Left lung (tissue), 10 donors: ENCODE measurements around the gene GRHL3. TPM values are rescaled to one million over a fixed set of nuclear protein-coding genes. Genes with fewer than 3 reads are reported as not detected.

Source experiments
- ATAC-seq: fragments of 200-7000 bp; cut with Tn5 transposase; one replicate; pipeline ENCODE4 v1.9.1; 2020; ENCODE audit warnings: moderate library complexity
- DNase-seq, 4 donors: peaks; one replicate each; pipeline ENCODE4 v3.0.0-alpha.2; 2013 to 2020
- H3K27ac ChIP-seq, 2 donors: fragments of 200-600 bp; sonication (generic) in 1 of 2; one replicate each; pipeline versions ENCODE4 v1.5.0 to v1.8.0; 2020 to 2021
- H3K27me3 ChIP-seq, 2 donors: fragments of 200-600 bp; sonication (generic) in 1 of 2; one replicate each; pipeline versions ENCODE4 v1.5.0 to v1.8.0; 2020 to 2021
- H3K36me3 ChIP-seq, 2 donors: fragments of 200-600 bp; sonication (generic) in 1 of 2; one replicate each; pipeline versions ENCODE4 v1.5.0 to v1.8.0; 2020 to 2021
- H3K4me1 ChIP-seq, 2 donors: fragments of 200-600 bp; one replicate each; pipeline ENCODE4 v1.8.0; 2021
- H3K4me3 ChIP-seq, 2 donors: fragments of 200-600 bp; sonication (generic) in 1 of 2; one replicate each; pipeline versions ENCODE4 v1.5.0 to v1.8.0; 2020 to 2021; ENCODE audit warnings: mild to moderate bottlenecking in 1 of 2
- H3K9me3 ChIP-seq, 2 donors: fragments of 200-600 bp; sonication (generic) in 1 of 2; one replicate each; pipeline versions ENCODE4 v1.5.0 to v1.8.0; 2020 to 2021
- intact Hi-C, 2 donors: fragments of 100-400 bp; cut with DNase I; formaldehyde crosslinking; loops; one replicate each; pipeline versions ENCODE4 v1.11.2 to v1.14.2; 2022
- polyA plus RNA-seq, 6 donors: library from polyadenylated mRNA; unstranded; fragments of 120-200 nt; gene quantifications; one replicate each; pipeline ENCODE4 v1.2.1, GENCODE V29; 2013; ENCODE audit not compliant: insufficient read length in 6 of 6
- total RNA-seq, 2 donors: library from RNA; stranded (reverse); fragmentation: NEBNext Ultra II Directional; extraction: Animal tissue kit (Norgen Biotek cat#: 25700); gene quantifications; one replicate each; pipeline ENCODE4 v1.2.1, GENCODE V29; 2021
- TF ChIP-seq, protein P1 (sequence below), 2 donors: fragments of 200-600 bp; sonication (generic) in 1 of 2; IDR thresholded peaks; one replicate each; pipeline versions ENCODE4 v1.5.0 to v1.8.0; 2021; ENCODE audit warnings: antibody characterized with exemption in 2 of 2
- donor health status: DM: no; HTN: yes; CAD: no.
- donor health status: DM: no; HTN: no; CAD: no.

The GRHL3 gene
- total and polyA plus RNA-seq, 8 donors = 0.20 to 1.6 (median 0.31) TPM; not detected in 1

DNA sequence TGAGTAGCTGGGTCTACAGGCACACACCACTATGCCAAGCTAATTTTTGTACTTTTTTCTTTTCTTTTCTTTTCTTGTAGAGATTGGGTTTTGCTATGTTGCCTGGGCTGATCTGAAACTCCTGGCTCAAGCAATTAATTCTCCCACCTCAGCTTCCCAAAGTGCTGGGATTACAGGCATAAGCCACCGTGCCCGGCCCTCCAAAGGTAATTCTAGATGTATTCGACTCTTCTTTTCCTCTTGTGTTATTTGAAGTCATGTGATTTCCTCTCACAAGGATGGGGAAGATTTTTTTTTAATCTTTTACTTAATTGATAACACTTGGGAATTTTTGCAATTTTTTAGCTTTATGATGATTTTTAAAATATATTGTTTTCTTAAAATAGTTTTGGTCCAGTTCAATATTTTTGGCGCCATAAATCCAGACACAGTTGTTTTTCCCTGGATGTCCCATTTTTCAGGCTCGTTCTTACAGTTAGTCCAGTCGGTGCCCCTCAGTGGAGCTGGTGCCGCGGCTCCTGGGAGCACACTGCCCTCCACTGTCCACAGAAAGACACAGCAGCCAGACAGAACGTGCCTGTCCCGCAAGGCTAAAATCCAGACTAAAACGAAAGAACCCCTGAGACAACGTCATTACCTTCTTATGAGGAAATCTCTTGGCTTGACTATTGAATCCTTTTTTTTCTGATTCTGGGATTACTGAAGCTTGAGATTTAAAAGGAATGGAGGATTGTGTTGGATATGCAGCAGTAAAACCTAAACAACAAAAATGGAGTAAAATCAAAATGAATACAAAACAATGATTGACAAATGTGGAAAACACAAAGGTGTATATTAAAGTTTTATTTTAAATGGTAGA, 72.0 kb downstream of the GRHL3 start:
- intact Hi-C loops = loop anchor here in 1 of 2 donors (2.0 kb wide), 1 partner anchor 188 kb away; no protein-coding TSS in a partner anchor
- H3K36me3 ChIP-seq = no peaks in the 10 kb centered on the region
- TF ChIP-seq, protein P1, sequence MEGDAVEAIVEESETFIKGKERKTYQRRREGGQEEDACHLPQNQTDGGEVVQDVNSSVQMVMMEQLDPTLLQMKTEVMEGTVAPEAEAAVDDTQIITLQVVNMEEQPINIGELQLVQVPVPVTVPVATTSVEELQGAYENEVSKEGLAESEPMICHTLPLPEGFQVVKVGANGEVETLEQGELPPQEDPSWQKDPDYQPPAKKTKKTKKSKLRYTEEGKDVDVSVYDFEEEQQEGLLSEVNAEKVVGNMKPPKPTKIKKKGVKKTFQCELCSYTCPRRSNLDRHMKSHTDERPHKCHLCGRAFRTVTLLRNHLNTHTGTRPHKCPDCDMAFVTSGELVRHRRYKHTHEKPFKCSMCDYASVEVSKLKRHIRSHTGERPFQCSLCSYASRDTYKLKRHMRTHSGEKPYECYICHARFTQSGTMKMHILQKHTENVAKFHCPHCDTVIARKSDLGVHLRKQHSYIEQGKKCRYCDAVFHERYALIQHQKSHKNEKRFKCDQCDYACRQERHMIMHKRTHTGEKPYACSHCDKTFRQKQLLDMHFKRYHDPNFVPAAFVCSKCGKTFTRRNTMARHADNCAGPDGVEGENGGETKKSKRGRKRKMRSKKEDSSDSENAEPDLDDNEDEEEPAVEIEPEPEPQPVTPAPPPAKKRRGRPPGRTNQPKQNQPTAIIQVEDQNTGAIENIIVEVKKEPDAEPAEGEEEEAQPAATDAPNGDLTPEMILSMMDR (IDR thresholded peaks at IDR 0.05) = peak; percentile 92
- H3K4me1 ChIP-seq = peaks cover 4 to 43% of the 10 kb centered on the region in 2 donors
- no peak overlapping the region for H3K4me3 ChIP-seq
- ATAC-seq (peak; percentile 96), DNase-seq (peak; percentile 54 to 90 (median 76))
- peak overlapping the region; percentile 45 for H3K27ac ChIP-seq
- H3K27me3 ChIP-seq = no peaks in the 10 kb centered on the region
- H3K9me3 ChIP-seq = no peaks in the 10 kb centered on the region

DNA sequence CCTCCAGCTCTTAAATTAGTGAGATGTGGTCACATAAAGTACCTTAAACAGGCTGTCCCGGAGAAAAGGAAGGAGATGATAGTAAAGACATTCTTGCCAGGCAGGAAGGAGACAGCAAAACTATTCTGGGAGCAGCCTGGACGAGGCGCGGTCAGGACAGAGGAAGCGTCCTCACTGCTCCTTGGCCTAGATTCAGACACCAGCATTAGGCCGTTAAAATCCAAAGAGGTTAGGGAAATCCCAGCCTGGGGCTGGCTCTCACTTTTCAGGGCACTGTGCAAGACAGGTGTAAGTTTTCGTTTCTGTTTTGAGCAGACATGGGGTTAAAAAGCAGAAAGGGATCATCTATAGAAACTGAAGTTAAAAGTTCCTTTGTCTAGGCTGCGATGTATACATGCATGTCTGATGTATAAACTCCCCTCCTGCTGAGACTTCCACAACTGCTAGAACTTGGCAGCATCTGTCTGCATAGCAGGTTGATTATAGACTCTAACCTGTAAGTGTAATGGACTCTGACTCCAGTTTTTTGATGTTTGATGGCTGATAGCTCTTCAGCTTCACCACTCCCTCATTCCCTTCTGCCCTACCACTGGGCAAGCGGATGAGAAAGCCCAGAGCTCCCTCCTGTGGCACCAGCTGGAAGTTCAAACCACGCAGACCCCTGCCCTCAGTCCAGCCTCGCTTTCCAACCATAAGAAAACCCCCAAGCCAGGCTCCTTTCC, 72.9 kb downstream of the GRHL3 start:
- H3K4me3 ChIP-seq = no peak overlapping the region
- peaks cover 4 to 40% of the 10 kb centered on the region in 2 donors for H3K4me1 ChIP-seq
- DNase-seq (peak in 2 of 4 donors; percentile 32 to 58), ATAC-seq (peak; percentile 92)
- no peaks in the 10 kb centered on the region for H3K27me3 ChIP-seq
- peak overlapping the region; percentile 45 for H3K27ac ChIP-seq
- intact Hi-C loops = loop anchor here in 1 of 2 donors (2.0 kb wide), 1 partner anchor 189 kb away; no protein-coding TSS in a partner anchor
- no peaks in the 10 kb centered on the region for H3K9me3 ChIP-seq
- H3K36me3 ChIP-seq = no peaks in the 10 kb centered on the region
- TF ChIP-seq, protein P1 (IDR thresholded peaks at IDR 0.05) = peak; percentile 64 to 69

DNA sequence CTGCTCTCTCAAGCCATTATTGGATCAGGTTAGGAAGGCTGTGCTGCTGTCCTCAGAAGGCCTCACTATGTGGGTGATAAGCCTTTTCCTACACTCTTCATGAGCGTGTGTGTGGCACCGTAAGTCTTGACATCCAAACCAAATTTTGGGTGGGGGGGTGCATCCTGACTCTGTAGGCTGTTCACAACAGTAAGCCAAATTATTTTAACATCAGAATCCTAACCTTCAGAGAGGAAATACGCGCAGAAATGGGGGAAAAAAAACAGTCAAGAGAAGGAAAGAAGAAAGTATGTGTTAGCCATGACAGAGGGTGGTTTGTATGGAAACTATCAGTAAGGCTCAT, 73.4 kb downstream of the GRHL3 start:
- H3K27ac ChIP-seq = peak overlapping the region; percentile 45
- ATAC-seq = no peak
- no peaks in the 10 kb centered on the region for H3K36me3 ChIP-seq
- DNase-seq = no peak
- TF ChIP-seq, protein P1 (IDR thresholded peaks at IDR 0.05) = no peak
- no peaks in the 10 kb centered on the region for H3K27me3 ChIP-seq
- intact Hi-C loops = no loop called here
- no peak overlapping the region for H3K4me3 ChIP-seq
- H3K9me3 ChIP-seq = no peaks in the 10 kb centered on the region
- peaks cover 4 to 40% of the 10 kb centered on the region in 2 donors for H3K4me1 ChIP-seq

DNA sequence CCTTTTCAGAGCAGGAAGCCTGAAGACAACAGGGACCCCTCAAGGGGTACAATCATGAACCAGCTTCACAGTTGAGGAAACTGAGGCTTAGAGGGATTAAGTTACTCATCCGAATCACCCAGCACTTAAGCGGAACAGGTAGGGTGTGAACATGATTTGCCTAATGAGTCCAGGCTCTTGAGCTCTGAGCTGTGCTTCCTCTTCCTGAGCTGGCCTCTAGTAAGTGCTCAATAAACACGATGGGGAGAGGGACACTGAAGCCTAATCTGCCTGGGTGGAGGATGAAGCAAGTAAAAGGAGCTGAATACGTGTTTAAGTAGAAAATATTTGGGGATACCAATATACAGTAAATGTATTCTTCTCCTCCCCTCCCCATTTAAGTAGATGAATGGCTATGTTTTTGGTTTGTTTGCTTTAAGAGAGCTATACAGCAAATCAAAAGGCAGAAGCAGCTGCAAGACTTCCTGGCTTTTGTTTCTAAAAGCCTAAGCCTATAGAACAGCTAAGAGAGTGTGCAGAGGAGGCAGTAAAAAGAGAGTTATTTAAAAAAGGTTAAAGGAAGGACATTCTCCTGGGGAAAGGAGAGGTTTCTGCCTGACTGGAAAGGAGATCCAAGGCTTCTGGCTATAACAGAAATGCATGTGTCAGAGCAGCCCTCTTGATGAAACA, 74.0 kb downstream of the GRHL3 start:
- Histone ChIP-seq H3K36me3 (no peaks in the 10 kb centered on the region), H3K9me3 (no peaks in the 10 kb centered on the region), H3K27ac (peak overlapping the region; percentile 45), H3K4me1 (peaks cover 4 to 37% of the 10 kb centered on the region in 2 donors), H3K4me3 (no peak overlapping the region), H3K27me3 (no peaks in the 10 kb centered on the region)
- DNase-seq (no peak), ATAC-seq (no peak)
- intact Hi-C loops = no loop called here
- TF ChIP-seq, protein P1 (IDR thresholded peaks at IDR 0.05) = no peak
